Spleen (tissue), 7 donors: Measurements from ENCODE around the gene CENPC.

Experiments
- POLR2AphosphoS5 ChIP-seq, 3 donors: sonication (generic); formaldehyde crosslinking; IDR thresholded peaks; one replicate each; pipeline ENCODE4 v1.5.1; 2017; ENCODE audit warnings: antibody characterized with exemption in 3 of 3
- TF ChIP-seq, protein P1 (sequence below), 11 experiments: fragments of 200-600 bp in 7 of 11; fragments of 450-650 bp in 4 of 11; sonication (generic) in 4 of 11; IDR thresholded peaks in 8 of 11; conservative IDR thresholded peaks in 3 of 11; 1 replicate in 7 of 11; 2 replicates in 4 of 11; pipeline versions ENCODE4 v1.4.0 to v1.8.0; 2016 to 2021; ENCODE audit warnings: antibody characterized with exemption in 11 of 11, inconsistent platforms in 4 of 11, mild to moderate bottlenecking in 1 of 11
- donor health status: DM: no; HTN: no; CAD: no; lungs with moderate emphysema.
- donor health status: DM: no; HTN: no; CAD: no.
- donor health status: DM: no; HTN: no; CAD: no.

DNA sequence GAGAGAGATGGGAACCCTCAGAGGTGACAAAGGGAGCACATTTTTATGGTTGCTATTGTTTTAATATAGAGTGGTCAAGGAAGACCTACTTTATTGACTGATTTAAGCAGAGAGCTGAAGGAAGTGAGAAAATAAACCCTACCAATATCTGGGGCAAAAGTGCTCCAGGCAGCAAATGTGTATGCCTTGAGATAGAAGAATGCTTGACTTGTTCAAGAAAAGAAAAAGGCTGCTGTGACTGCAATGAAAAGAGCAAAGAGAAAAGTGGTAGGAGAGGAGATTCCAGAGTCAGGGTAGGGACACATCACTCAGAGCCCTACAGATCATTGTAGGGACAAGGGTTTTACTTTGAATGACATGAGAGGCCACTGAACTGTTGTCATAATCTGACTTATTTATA, 39.2 kb upstream of the CENPC start:
- no peak for TF ChIP-seq POLR2AphosphoS5 (IDR thresholded peaks at IDR 0.05)
- TF ChIP-seq, protein P1, sequence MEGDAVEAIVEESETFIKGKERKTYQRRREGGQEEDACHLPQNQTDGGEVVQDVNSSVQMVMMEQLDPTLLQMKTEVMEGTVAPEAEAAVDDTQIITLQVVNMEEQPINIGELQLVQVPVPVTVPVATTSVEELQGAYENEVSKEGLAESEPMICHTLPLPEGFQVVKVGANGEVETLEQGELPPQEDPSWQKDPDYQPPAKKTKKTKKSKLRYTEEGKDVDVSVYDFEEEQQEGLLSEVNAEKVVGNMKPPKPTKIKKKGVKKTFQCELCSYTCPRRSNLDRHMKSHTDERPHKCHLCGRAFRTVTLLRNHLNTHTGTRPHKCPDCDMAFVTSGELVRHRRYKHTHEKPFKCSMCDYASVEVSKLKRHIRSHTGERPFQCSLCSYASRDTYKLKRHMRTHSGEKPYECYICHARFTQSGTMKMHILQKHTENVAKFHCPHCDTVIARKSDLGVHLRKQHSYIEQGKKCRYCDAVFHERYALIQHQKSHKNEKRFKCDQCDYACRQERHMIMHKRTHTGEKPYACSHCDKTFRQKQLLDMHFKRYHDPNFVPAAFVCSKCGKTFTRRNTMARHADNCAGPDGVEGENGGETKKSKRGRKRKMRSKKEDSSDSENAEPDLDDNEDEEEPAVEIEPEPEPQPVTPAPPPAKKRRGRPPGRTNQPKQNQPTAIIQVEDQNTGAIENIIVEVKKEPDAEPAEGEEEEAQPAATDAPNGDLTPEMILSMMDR (IDR thresholded peaks at IDR 0.05 in 8 of 11, conservative IDR thresholded peaks at IDR 0.05 in 3 of 11): no peak
